GM12878 (cell line): Measurements from ENCODE around the gene CSNK2A1. TPM values are rescaled to one million over a fixed set of nuclear protein-coding genes. Genes with fewer than 3 reads are reported as not detected.

Experiments used
- ATAC-seq: fragments of 200-7000 bp; cut with Tn5 transposase; 3 replicates; pipeline ENCODE4 v1.9.1; 2020; ENCODE audit warnings: mild to moderate bottlenecking, moderate library complexity
- BruUV-seq: library from RNA; stranded (reverse); fragments of 400-500 nt; replicated peaks from 2 replicates; lab custom pipeline; 2021; lab: Mats Ljungman, UMichigan
- CTCF ChIA-PET: fragments of 300-600 bp; sonication (Branson Sonifier 250); formaldehyde crosslinking; extraction: SDS; loops from one replicate; lab custom pipeline; 2021; ENCODE audit warnings: inconsistent platforms; lab: Yijun Ruan, JAX
- POLR2A ChIA-PET: fragments of 350-600 bp; formaldehyde crosslinking; extraction: SDS; loops from one replicate; lab custom pipeline; 2021; ENCODE audit warnings: inconsistent platforms; lab: Charles Lee
- RAD21 ChIA-PET: fragments of 300-600 bp; sonication (Branson Sonifier 250); formaldehyde crosslinking; loops from one replicate; lab custom pipeline; 2023; ENCODE audit warnings: antibody characterized with exemption; ENCODE audit not compliant: unreplicated experiment; lab: Charles Lee
- SMC1A ChIA-PET: fragments of 300-600 bp; sonication (Branson Sonifier 250); formaldehyde crosslinking; loops from one replicate; lab custom pipeline; 2023; ENCODE audit not compliant: unreplicated experiment, uncharacterized antibody; lab: Charles Lee
- DNase-seq: peaks from one replicate; pipeline ENCODE4 v3.0.0-alpha.2; 2011; ENCODE audit warnings: low read depth, low spot score
- FAIRE-seq: peaks from 3 replicates; lab custom pipeline; 2011; peaks lifted over from hg19 to GRCh38; lab: Jason Lieb, UNC
- H2AFZ ChIP-seq: 2 replicates; pipeline ENCODE4 v1.6.0; 2011; ENCODE audit warnings: low read depth, low read length, control low read depth; ENCODE audit not compliant: control insufficient read depth
- H3K27ac ChIP-seq: 2 replicates; pipeline ENCODE4 v1.5.1; 2011; ENCODE audit warnings: control low read depth; ENCODE audit not compliant: control insufficient read depth, insufficient read depth
- H3K27me3 ChIP-seq, 2 experiments: replicated peaks in 1 of 2; 2 replicates each; pipeline versions ENCODE4 v1.6.0 to v1.6.1; 2011; ENCODE audit warnings: low read length in 1 of 2; ENCODE audit not compliant: control insufficient read depth in 2 of 2, insufficient read depth in 2 of 2
- H3K36me3 ChIP-seq, 2 experiments: 2 replicates each; pipeline ENCODE4 v1.5.1; 2011; ENCODE audit warnings: low read length in 1 of 2; ENCODE audit not compliant: control insufficient read depth in 2 of 2, insufficient read depth in 2 of 2
- H3K4me1 ChIP-seq: 2 replicates; pipeline ENCODE4 v1.6.1; 2011; ENCODE audit warnings: mild to moderate bottlenecking, low read length, moderate library complexity, mixed read lengths; ENCODE audit not compliant: control insufficient read depth, insufficient read depth
- H3K4me2 ChIP-seq: 2 replicates; pipeline ENCODE4 v1.6.0; 2011; ENCODE audit warnings: control low read depth; ENCODE audit not compliant: control insufficient read depth, insufficient read depth
- H3K4me3 ChIP-seq: fragments of 200-600 bp; sonication (generic); 2 replicates; pipeline ENCODE4 v1.5.1; 2016
- H3K79me2 ChIP-seq: 2 replicates; pipeline ENCODE4 v1.6.0; 2011; ENCODE audit warnings: low read length; ENCODE audit not compliant: control insufficient read depth, insufficient read depth
- H3K9ac ChIP-seq: 2 replicates; pipeline ENCODE4 v1.8.0; 2011; ENCODE audit warnings: low read length, control low read depth, mixed read lengths; ENCODE audit not compliant: control insufficient read depth, insufficient read depth
- H3K9me3 ChIP-seq: replicated peaks from 3 replicates; pipeline ENCODE4 v1.5.1; 2011; ENCODE audit warnings: mild to moderate bottlenecking, low read length; ENCODE audit not compliant: control insufficient read depth, insufficient read depth
- H4K20me1 ChIP-seq: 2 replicates; pipeline ENCODE4 v1.6.0; 2011; ENCODE audit not compliant: control insufficient read depth, insufficient read depth
- ATF7 ChIP-seq: fragments of 450-650 bp; IDR thresholded peaks from 2 replicates; pipeline ENCODE4 v1.6.1; 2016; ENCODE audit warnings: low read depth, mild to moderate bottlenecking
- BMI1 ChIP-seq: fragments of 450-650 bp; IDR thresholded peaks from 2 replicates; pipeline ENCODE4 v1.6.1; 2016; ENCODE audit warnings: mild to moderate bottlenecking, moderate library complexity, borderline replicate concordance
- GATAD2B ChIP-seq: fragments of 450-650 bp; conservative IDR thresholded peaks from 2 replicates; pipeline ENCODE4 v1.6.1; 2017; ENCODE audit warnings: low read depth, mild to moderate bottlenecking, moderate library complexity
- IKZF2 ChIP-seq, 2 experiments: fragments of 450-650 bp; IDR thresholded peaks; 2 replicates each; pipeline ENCODE4 v1.6.1; 2017; ENCODE audit warnings: mild to moderate bottlenecking in 2 of 2, moderate library complexity in 2 of 2
- MLLT1 ChIP-seq: fragments of 450-650 bp; IDR thresholded peaks from 2 replicates; pipeline ENCODE4 v1.6.1; 2016; ENCODE audit warnings: mild to moderate bottlenecking
- PKNOX1 ChIP-seq: fragments of 450-650 bp; IDR thresholded peaks from 2 replicates; pipeline ENCODE4 v1.6.1; 2016; ENCODE audit warnings: mild to moderate bottlenecking
- SMAD5 ChIP-seq: IDR thresholded peaks from 2 replicates; pipeline ENCODE4 v1.6.1; 2016; ENCODE audit warnings: antibody characterized with exemption, low read depth
- USF1 ChIP-seq: IDR thresholded peaks from 2 replicates; pipeline ENCODE4 v1.6.1; 2011; ENCODE audit warnings: borderline replicate concordance, low read depth, mild to moderate bottlenecking, moderate library complexity, mixed read lengths, low read length; ENCODE audit not compliant: insufficient read depth; ENCODE audit errors: extremely low read length
- ZBTB11 ChIP-seq: fragments of 450-650 bp; formaldehyde crosslinking; IDR thresholded peaks from 2 replicates; pipeline ENCODE4 v1.5.0; 2022; ENCODE audit warnings: mild to moderate bottlenecking, missing genetic modification characterization
- WGBS: methylation state at CpG from one replicate; pipeline ENCODE4 v1.1.6; 2016; ENCODE audit warnings: low lambda C conversion rate; ENCODE audit not compliant: insufficient replicate concordance, insufficient coverage; ENCODE audit errors: missing lambda C conversion rate; 5-methylcytosine and 5-hydroxymethylcytosine counted together
- in situ Hi-C: fragments of 300-500 bp; cut with MboI; formaldehyde crosslinking; loops from 9 replicates; pipeline ENCODE4 v1.14.3; 2018; ENCODE audit warnings: mixed read lengths
- intact Hi-C: fragments of 100-400 bp; cut with micrococcal nuclease; formaldehyde crosslinking; loops from one replicate; pipeline ENCODE4 v1.14.2; 2022; ENCODE audit not compliant: unreplicated experiment
- polyA plus RNA-seq, 11 experiments: library from polyadenylated mRNA; depleted of rRNA in 4 of 11; unstranded in 6 of 11; stranded (reverse) in 5 of 11; fragments of >200 nt; fragmentation: Nextera tagmentation in 4 of 11; fragmentation: Illumina TruSeq in 1 of 11; extraction: Ambion mirVana in 4 of 11; extraction: Trizol in 1 of 11; gene quantifications; 1 replicate in 1 of 11; 2 replicates in 10 of 11; pipeline versions ENCODE4 v1.2.1 to v1.2.3, GENCODE V29; 2011 to 2016; ENCODE audit warnings: inconsistent platforms in 2 of 11, missing spikeins in 2 of 11, low read depth in 1 of 11
- total RNA-seq, 4 experiments: library from RNA; depleted of rRNA in 3 of 4; stranded (reverse); fragments of >200 nt in 3 of 4; fragmentation: Illumina TruSeq in 1 of 4; extraction: Trizol in 1 of 4; gene quantifications; 2 replicates each; pipeline versions ENCODE4 v1.2.1 to v1.2.3, GENCODE V29; 2013 to 2021

Gene CSNK2A1
- total and polyA plus RNA-seq, 10 of the 15 experiments (the other 5 are each of a cell fraction or from before 2014, with no cell fraction given) = 47.6 to 199 (median 95.0) TPM

- Histone ChIP-seq H4K20me1 (no peaks in the 10 kb centered on the region), H3K79me2 (no peaks in the 10 kb centered on the region), H3K27ac (no peak overlapping the region), H3K9ac (no peak overlapping the region), H2AFZ (no peak overlapping the region), H3K4me2 (no peak overlapping the region), H3K4me3 (no peak overlapping the region), H3K36me3 (no peaks in the 10 kb centered on the region), H3K4me1 (peaks cover 15% of the 10 kb centered on the region), H3K9me3 (no peaks in the 10 kb centered on the region), H3K27me3 (no peaks in the 10 kb centered on the region)
- POLR2A ChIA-PET = no interaction called here
- RAD21 ChIA-PET = no interaction called here
- DNase-seq (no peak), FAIRE-seq (no peak), ATAC-seq (peak; percentile 40)
- peak in 1 of 2 experiments; percentile 50; a peak in 1 of 4 replicates for TF ChIP-seq IKZF2 (IDR thresholded peaks at IDR 0.05)
- TF ChIP-seq GATAD2B = no peak
- WGBS = 12% methylated on average over 3 of the region's 3 CpGs
- SMC1A ChIA-PET = interaction anchor here (1.6 kb wide), 1 partner anchor 150 kb away, joined by 4 read pairs; no protein-coding TSS in a partner anchor
- CTCF ChIA-PET = interaction anchor here (2.8 kb wide), 1 partner anchor 56 kb away, joined by 11 read pairs; no protein-coding TSS in a partner anchor
- intact Hi-C loops (no loop called here), in situ Hi-C loops (no loop called here)
- BruUV-seq = no TSS peak
Observed at GRCh38 chr20:588476-588875, 44.9 kb upstream of the CSNK2A1 start.

- SMC1A ChIA-PET = interaction anchor here (0.9 to 2.1 kb wide), 3 partner anchors 16 to 82 kb away, joined by 3 to 12 read pairs (median 3); no protein-coding TSS in a partner anchor
- TF ChIP-seq PKNOX1 = no peak
- TF ChIP-seq USF1 = no peak
- no peak for TF ChIP-seq ATF7
- TF ChIP-seq SMAD5 = no peak
- TF ChIP-seq BMI1 = no peak
- TF ChIP-seq MLLT1 = no peak
- no peak for TF ChIP-seq ZBTB11 (CRISPR knock-in tag)
- TF ChIP-seq, all 136 proteins: peak for 0
- FAIRE-seq = no peak
Observed at GRCh38 chr20:584971-585301, 41.3 kb upstream of the CSNK2A1 start.

More at GRCh38 chr20:584971-585301, 41.3 kb upstream of the CSNK2A1 start:
- ChIA-PET RAD21 (interaction anchor here (1.9 kb wide), 1 partner anchor 61 kb away, joined by 6 read pairs; no protein-coding TSS in a partner anchor), CTCF (interaction anchor here (0.8 to 5.4 kb wide), 5 partner anchors 9 to 60 kb away, joined by 3 to 27 read pairs (median 5); no protein-coding TSS in a partner anchor), POLR2A (no interaction called here)
- WGBS = 34% methylated on average over 7 of the region's 7 CpGs
- Histone ChIP-seq H2AFZ (no peak overlapping the region), H4K20me1 (no peaks in the 10 kb centered on the region), H3K9me3 (no peaks in the 10 kb centered on the region), H3K4me2 (no peak overlapping the region), H3K27ac (no peak overlapping the region), H3K4me1 (peaks cover 10% of the 10 kb centered on the region), H3K27me3 (no peaks in the 10 kb centered on the region), H3K36me3 (no peaks in the 10 kb centered on the region), H3K4me3 (no peak overlapping the region), H3K79me2 (no peaks in the 10 kb centered on the region), H3K9ac (no peak overlapping the region)
- ATAC-seq (no peak), DNase-seq (no peak)
- no TSS peak for BruUV-seq
- intact Hi-C loops (no loop called here), in situ Hi-C loops (no loop called here)
